ENCODE results near the gene MMP24.
"Not testable (repeated sequence)": the region's sequence is repeated elsewhere in the genome, so short reads cannot be mapped to it uniquely, and the experiment has no call there.

The MMP24 gene

DNA sequence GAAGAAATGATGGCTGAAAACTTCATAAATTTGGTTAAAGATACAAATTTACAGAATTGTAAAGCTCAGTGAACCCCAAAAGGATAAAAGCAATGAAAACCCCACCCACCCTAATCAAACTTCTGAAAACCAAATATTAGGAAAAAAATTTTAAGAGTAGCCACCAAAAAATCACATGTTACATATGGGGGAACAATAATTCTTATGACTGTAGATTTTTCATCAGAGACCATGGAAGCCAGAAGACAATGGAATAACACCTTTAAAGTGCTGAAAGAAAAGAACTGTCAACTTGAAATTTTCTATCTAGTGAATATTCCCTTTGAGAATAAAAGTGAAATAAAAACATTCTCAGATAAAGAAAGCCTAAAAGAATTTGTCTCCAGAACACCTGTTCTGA lies 30.2 kb upstream of the MMP24 start:
- no peak for ATAC-seq (ENCODE audit: low read depth)
- H3K9me3 ChIP-seq (ENCODE audit: severe bottlenecking), result peaks cover 20% of the 10 kb centered on the region
- no peak for DNase-seq (ENCODE audit: low spot score)
- no peaks in the 10 kb centered on the region for H3K27me3 ChIP-seq (ENCODE audit: insufficient read depth, poor library complexity, severe bottlenecking)
- no peak overlapping the region for H3K4me3 ChIP-seq (ENCODE audit: severe bottlenecking)
- no peaks in the 10 kb centered on the region for H3K36me3 ChIP-seq (ENCODE audit: low read depth)
- no peak overlapping the region for H3K27ac ChIP-seq (ENCODE audit: poor library complexity, severe bottlenecking)
- H3K4me1 ChIP-seq (ENCODE audit: insufficient read depth, poor library complexity, severe bottlenecking), result peaks cover 27% of the 10 kb centered on the region
- TF ChIP-seq, protein P1, sequence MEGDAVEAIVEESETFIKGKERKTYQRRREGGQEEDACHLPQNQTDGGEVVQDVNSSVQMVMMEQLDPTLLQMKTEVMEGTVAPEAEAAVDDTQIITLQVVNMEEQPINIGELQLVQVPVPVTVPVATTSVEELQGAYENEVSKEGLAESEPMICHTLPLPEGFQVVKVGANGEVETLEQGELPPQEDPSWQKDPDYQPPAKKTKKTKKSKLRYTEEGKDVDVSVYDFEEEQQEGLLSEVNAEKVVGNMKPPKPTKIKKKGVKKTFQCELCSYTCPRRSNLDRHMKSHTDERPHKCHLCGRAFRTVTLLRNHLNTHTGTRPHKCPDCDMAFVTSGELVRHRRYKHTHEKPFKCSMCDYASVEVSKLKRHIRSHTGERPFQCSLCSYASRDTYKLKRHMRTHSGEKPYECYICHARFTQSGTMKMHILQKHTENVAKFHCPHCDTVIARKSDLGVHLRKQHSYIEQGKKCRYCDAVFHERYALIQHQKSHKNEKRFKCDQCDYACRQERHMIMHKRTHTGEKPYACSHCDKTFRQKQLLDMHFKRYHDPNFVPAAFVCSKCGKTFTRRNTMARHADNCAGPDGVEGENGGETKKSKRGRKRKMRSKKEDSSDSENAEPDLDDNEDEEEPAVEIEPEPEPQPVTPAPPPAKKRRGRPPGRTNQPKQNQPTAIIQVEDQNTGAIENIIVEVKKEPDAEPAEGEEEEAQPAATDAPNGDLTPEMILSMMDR (IDR thresholded peaks at IDR 0.05; ENCODE audit: poor library complexity, severe bottlenecking), result no peak

DNA sequence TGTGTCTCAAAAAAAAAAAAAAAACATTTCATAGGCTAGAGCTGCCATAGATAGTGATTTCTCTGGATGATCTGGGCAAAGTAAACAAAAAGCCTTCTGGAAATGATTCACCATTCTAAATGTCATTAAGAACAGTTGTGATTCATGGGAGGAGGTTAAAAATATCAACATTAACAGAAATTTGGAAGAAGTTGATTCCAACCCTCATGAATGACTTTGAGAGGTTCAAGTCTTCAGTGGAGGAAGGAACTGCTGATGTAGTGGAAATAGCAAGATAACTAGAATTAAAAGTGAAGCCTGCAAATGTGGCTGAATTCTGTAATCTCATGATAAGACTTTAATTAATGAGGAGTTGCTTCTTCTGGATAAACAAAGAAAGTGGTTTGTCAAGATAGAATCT lies 26.8 kb upstream of the MMP24 start:
- ATAC-seq (ENCODE audit: low read depth) (peak; percentile 81), DNase-seq (ENCODE audit: low spot score) (no peak)
- no peaks in the 10 kb centered on the region for H3K36me3 ChIP-seq (ENCODE audit: low read depth)
- H3K9me3 ChIP-seq (ENCODE audit: severe bottlenecking), result peaks cover 20% of the 10 kb centered on the region
- H3K4me3 ChIP-seq (ENCODE audit: severe bottlenecking), result no peak overlapping the region
- peaks cover 12% of the 10 kb centered on the region for H3K4me1 ChIP-seq (ENCODE audit: insufficient read depth, poor library complexity, severe bottlenecking)
- peak overlapping the region; percentile 66 for H3K27ac ChIP-seq (ENCODE audit: poor library complexity, severe bottlenecking)
- TF ChIP-seq, protein P1 (IDR thresholded peaks at IDR 0.05; ENCODE audit: poor library complexity, severe bottlenecking), result no peak
- no peaks in the 10 kb centered on the region for H3K27me3 ChIP-seq (ENCODE audit: insufficient read depth, poor library complexity, severe bottlenecking)

DNA sequence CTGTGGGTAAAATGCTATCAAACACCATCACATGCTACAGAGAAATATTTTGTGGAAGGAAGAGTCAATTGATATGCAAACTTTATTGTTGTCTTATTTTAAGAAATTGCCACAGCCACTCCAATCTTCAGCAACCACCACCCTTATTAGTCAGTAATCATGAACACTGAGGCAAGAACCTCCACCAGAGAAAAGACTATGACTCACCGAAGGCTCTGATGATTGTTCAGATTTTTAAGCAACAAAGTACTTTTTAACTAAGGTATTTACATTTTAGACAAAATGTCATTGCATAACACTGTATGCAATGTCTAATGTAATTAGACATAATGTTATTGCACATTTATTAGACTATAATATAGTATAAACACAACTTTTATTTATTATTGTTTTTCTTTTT lies 26.2 kb upstream of the MMP24 start:
- peaks cover 12% of the 10 kb centered on the region for H3K4me1 ChIP-seq (ENCODE audit: insufficient read depth, poor library complexity, severe bottlenecking)
- ATAC-seq (ENCODE audit: low read depth), result peak; percentile 97
- H3K36me3 ChIP-seq (ENCODE audit: low read depth), result no peaks in the 10 kb centered on the region
- H3K27me3 ChIP-seq (ENCODE audit: insufficient read depth, poor library complexity, severe bottlenecking), result no peaks in the 10 kb centered on the region
- TF ChIP-seq, protein P1 (IDR thresholded peaks at IDR 0.05; ENCODE audit: poor library complexity, severe bottlenecking), result no peak
- no peak overlapping the region for H3K4me3 ChIP-seq (ENCODE audit: severe bottlenecking)
- DNase-seq (ENCODE audit: low spot score), result no peak
- H3K27ac ChIP-seq (ENCODE audit: poor library complexity, severe bottlenecking), result peak overlapping the region; percentile 66
- H3K9me3 ChIP-seq (ENCODE audit: severe bottlenecking), result peaks cover 16% of the 10 kb centered on the region

DNA sequence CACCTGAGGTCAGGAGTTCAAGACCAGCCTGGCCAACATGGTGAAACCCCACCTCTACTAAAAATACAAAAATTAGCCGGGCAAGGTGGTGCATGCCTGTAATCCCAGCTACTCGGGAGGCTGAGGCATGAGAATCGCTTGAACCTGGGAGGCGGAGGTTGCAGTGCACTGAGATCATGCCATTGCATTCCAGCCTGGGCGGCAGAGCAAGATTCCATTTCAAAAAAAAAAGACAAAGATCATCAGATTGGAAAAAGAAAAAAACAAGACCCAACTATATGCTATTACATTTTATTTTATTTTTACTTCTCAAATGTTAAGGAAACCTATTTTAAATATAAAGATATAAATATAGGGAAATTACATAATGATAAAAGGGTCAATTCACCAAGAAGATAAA lies 25.0 kb upstream of the MMP24 start:
- not testable (repeated sequence) for ATAC-seq (ENCODE audit: low read depth); DNase-seq (ENCODE audit: low spot score); H3K4me3 ChIP-seq (ENCODE audit: severe bottlenecking); H3K27ac ChIP-seq (ENCODE audit: poor library complexity, severe bottlenecking); H3K27me3 ChIP-seq (ENCODE audit: insufficient read depth, poor library complexity, severe bottlenecking); H3K36me3 ChIP-seq (ENCODE audit: low read depth)
- Histone ChIP-seq H3K4me1 (ENCODE audit: insufficient read depth, poor library complexity, severe bottlenecking) (peaks cover 12% of the 10 kb centered on the region), H3K9me3 (ENCODE audit: severe bottlenecking) (peaks cover 11% of the 10 kb centered on the region)

DNA sequence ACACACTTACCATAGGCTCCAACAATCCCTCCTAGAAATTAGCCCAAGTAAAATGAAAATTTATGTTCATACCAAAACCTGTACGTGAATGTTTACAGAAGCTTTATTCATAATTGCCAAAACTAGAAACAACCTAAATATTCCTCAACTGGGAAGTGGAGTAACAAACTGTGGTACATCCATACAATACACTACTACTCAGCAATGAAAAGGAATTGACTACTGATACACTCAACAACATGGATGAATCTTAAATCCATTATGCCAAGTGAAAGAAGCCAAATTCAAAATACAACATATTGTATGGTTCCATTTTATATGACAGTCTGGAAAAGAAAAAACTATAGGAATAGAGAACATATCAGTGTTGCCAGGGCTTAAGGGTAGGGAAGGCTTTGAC lies 19.7 kb upstream of the MMP24 start:
- no peaks in the 10 kb centered on the region for H3K27me3 ChIP-seq (ENCODE audit: insufficient read depth, poor library complexity, severe bottlenecking)
- no peaks in the 10 kb centered on the region for H3K9me3 ChIP-seq (ENCODE audit: severe bottlenecking)
- no peak for ATAC-seq (ENCODE audit: low read depth)
- no peak overlapping the region for H3K4me3 ChIP-seq (ENCODE audit: severe bottlenecking)
- H3K4me1 ChIP-seq (ENCODE audit: insufficient read depth, poor library complexity, severe bottlenecking), result no peaks in the 10 kb centered on the region
- DNase-seq (ENCODE audit: low spot score), result no peak
- H3K36me3 ChIP-seq (ENCODE audit: low read depth), result no peaks in the 10 kb centered on the region
- TF ChIP-seq, protein P1 (IDR thresholded peaks at IDR 0.05; ENCODE audit: poor library complexity, severe bottlenecking), result no peak
- H3K27ac ChIP-seq (ENCODE audit: poor library complexity, severe bottlenecking), result no peak overlapping the region

Data from RWPE2 (cell line).